Large intestine (tissue), 3 donors: Measurements from ENCODE around the gene ST3GAL6. TPM values are rescaled to one million over a fixed set of nuclear protein-coding genes. Genes with fewer than 3 reads are reported as not detected.

Experiments used
- DNase-seq, 2 donors: peaks; one replicate each; pipeline versions ENCODE4 v3.0.0 to v3.0.0-alpha.2; 2013
- H3K27ac ChIP-seq: one replicate; pipeline ENCODE4 v1.5.1; 2013; ENCODE audit warnings: low read length
- H3K27me3 ChIP-seq: 2 replicates; pipeline ENCODE4 v1.6.1; 2013; ENCODE audit warnings: low read length; ENCODE audit not compliant: control insufficient read depth, insufficient read depth
- H3K36me3 ChIP-seq: 2 replicates; pipeline ENCODE4 v1.6.1; 2013; ENCODE audit warnings: low read length; ENCODE audit not compliant: control insufficient read depth, insufficient read depth
- H3K4me1 ChIP-seq: one replicate; pipeline ENCODE4 v1.6.1; 2013; ENCODE audit warnings: low read length; ENCODE audit not compliant: control insufficient read depth, insufficient read depth
- H3K4me3 ChIP-seq: one replicate; pipeline ENCODE4 v1.5.1; 2013; ENCODE audit warnings: low read length
- H3K9me3 ChIP-seq: one replicate; pipeline ENCODE4 v1.6.1; 2013; ENCODE audit warnings: mild to moderate bottlenecking, low read depth, low read length, moderate library complexity; ENCODE audit not compliant: control insufficient read depth
- WGBS: methylation state at CpG from one replicate; pipeline ENCODE4 v1.1.5; 2013; ENCODE audit warnings: low lambda C conversion rate; ENCODE audit not compliant: insufficient coverage; 5-methylcytosine and 5-hydroxymethylcytosine counted together
- polyA plus RNA-seq: library from polyadenylated mRNA; unstranded; fragments of 120-200 nt; gene quantifications from one replicate; pipeline ENCODE4 v1.2.1, GENCODE V29; 2013

ST3GAL6 gene
- polyA plus RNA-seq, 1 donor, result 7.7 TPM

DNA sequence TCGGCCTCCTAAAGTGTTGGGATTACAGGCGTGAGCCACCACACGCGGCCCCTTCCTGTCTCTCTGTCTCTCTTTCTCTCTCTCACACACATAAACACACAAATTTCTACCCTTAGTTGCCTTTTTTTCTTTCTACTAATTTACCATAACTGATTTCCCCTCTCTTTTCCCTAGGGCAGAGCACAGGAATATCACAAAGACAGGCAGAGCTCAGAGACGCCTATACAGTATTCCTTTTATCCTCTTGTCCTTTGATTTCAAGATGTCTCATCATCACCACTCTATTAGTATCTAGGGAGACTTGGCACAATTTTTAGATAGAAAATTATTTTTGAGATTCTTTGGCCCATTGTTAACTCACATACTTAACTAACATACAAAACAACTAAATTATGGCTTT lies 25.8 kb upstream of the ST3GAL6 start:
- DNase-seq, result no peak
- H3K36me3 ChIP-seq, result no peaks in the 10 kb centered on the region
- H3K4me3 ChIP-seq, result no peak overlapping the region
- no CpG with 5 or more reads among the region's 5 CpGs for WGBS
- no peak overlapping the region for H3K27ac ChIP-seq
- peaks cover 4% of the 10 kb centered on the region for H3K4me1 ChIP-seq
- peaks cover 8% of the 10 kb centered on the region for H3K27me3 ChIP-seq
- no peaks in the 10 kb centered on the region for H3K9me3 ChIP-seq

DNA sequence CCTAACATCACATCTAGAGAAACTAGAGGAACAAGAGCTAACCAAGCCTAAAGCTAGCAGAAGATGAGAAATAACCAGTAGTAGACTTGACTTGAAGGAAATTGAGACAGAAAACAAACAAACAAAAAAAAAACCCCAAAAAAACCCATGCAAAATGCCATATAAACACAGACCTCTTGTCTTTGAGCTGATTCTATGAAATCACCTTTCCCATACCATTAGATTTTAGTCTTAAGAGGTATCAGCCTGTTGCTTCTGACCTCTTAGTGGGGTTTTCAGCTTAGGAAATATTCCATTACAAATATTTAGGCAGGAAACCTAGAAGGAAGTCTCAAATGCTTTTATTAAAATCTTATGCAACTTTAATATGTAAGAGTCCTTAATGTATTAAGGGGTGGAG lies 23.9 kb upstream of the ST3GAL6 start:
- peaks cover 3% of the 10 kb centered on the region for H3K4me1 ChIP-seq
- H3K27ac ChIP-seq, result no peak overlapping the region
- peaks cover 3% of the 10 kb centered on the region for H3K27me3 ChIP-seq
- no peak for DNase-seq
- no peak overlapping the region for H3K4me3 ChIP-seq
- H3K36me3 ChIP-seq, result no peaks in the 10 kb centered on the region
- no peaks in the 10 kb centered on the region for H3K9me3 ChIP-seq

- no peak for DNase-seq
- peaks cover 2% of the 10 kb centered on the region for H3K4me1 ChIP-seq
- no peak overlapping the region for H3K4me3 ChIP-seq
- WGBS, result 44% methylated on average over 4 of the region's 4 CpGs
- H3K27ac ChIP-seq, result no peak overlapping the region
- H3K9me3 ChIP-seq, result no peaks in the 10 kb centered on the region
- H3K36me3 ChIP-seq, result no peaks in the 10 kb centered on the region
- no peaks in the 10 kb centered on the region for H3K27me3 ChIP-seq
Observed at GRCh38 chr3:98740324-98740723, 22.8 kb upstream of the ST3GAL6 start.

- H3K27me3 ChIP-seq, result no peaks in the 10 kb centered on the region
- WGBS, result 100% methylated on average over 1 of the region's 5 CpGs
- H3K4me1 ChIP-seq, result peaks cover 2% of the 10 kb centered on the region
- H3K36me3 ChIP-seq, result no peaks in the 10 kb centered on the region
- no peaks in the 10 kb centered on the region for H3K9me3 ChIP-seq
- DNase-seq, result no peak
- no peak overlapping the region for H3K4me3 ChIP-seq
- no peak overlapping the region for H3K27ac ChIP-seq
Observed at GRCh38 chr3:98741121-98741716, 21.9 kb upstream of the ST3GAL6 start.

DNA sequence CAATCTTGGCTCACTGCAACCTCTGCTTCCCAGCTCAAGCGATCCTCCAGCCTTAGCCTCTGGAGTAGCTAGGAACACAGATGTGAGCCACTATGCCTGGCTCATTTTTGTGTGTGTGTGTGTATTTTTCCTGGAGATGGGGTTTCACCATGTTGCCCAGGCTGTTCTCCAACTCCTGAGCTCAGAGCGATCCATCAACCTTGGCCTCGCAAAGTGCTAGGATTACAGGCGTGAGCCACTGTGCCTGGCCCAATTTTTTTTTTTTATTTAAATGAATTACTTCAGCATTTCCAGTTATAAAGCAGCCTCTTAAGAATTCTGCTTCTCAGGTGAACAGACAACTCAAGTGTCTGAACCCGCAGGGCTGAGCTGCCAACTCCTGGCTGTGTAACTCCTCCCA lies 20.1 kb upstream of the ST3GAL6 start:
- Histone ChIP-seq H3K27ac (no peak overlapping the region), H3K4me3 (no peak overlapping the region), H3K27me3 (no peaks in the 10 kb centered on the region), H3K36me3 (no peaks in the 10 kb centered on the region), H3K4me1 (peaks cover 2% of the 10 kb centered on the region), H3K9me3 (no peaks in the 10 kb centered on the region)
- no CpG with 5 or more reads among the region's 5 CpGs for WGBS
- no peak for DNase-seq

DNA sequence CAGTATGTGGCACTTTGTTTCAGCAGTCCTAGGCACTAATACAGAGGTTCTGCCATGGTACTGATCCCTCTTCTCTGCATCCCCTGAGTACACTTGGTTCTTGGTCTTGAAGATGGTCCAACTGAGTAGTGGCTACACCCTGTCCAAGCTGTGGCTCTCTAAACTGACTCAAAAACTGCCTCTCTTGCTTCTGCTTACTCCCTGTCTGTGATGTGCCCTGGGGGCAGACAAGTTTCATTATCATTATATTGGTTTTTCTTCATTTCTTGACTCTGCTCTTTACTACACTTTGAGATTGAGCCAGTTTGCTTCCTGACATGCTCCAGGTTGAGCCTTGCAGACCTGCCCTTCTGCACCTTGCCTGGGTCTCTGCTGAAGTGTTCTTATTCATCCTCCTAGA lies 18.9 kb upstream of the ST3GAL6 start:
- DNase-seq, result no peak
- no peaks in the 10 kb centered on the region for H3K9me3 ChIP-seq
- peaks cover 2% of the 10 kb centered on the region for H3K4me1 ChIP-seq
- no peaks in the 10 kb centered on the region for H3K36me3 ChIP-seq
- H3K4me3 ChIP-seq, result no peak overlapping the region
- H3K27me3 ChIP-seq, result no peaks in the 10 kb centered on the region
- H3K27ac ChIP-seq, result no peak overlapping the region

GRCh38 chr3:98745718-98746117 lies 17.4 kb upstream of the ST3GAL6 start:
- Histone ChIP-seq H3K4me3 (no peak overlapping the region), H3K4me1 (no peaks in the 10 kb centered on the region), H3K27ac (no peak overlapping the region), H3K36me3 (no peaks in the 10 kb centered on the region), H3K27me3 (no peaks in the 10 kb centered on the region), H3K9me3 (no peaks in the 10 kb centered on the region)
- WGBS, result no CpG with 5 or more reads among the region's 1 CpG
- no peak for DNase-seq

GRCh38 chr3:98746122-98746521 lies 17.0 kb upstream of the ST3GAL6 start:
- H3K27ac ChIP-seq, result no peak overlapping the region
- no peaks in the 10 kb centered on the region for H3K36me3 ChIP-seq
- H3K9me3 ChIP-seq, result no peaks in the 10 kb centered on the region
- H3K4me3 ChIP-seq, result no peak overlapping the region
- WGBS, result 100% methylated on average over 1 of the region's 4 CpGs
- no peaks in the 10 kb centered on the region for H3K4me1 ChIP-seq
- H3K27me3 ChIP-seq, result no peaks in the 10 kb centered on the region
- DNase-seq, result no peak

- H3K36me3 ChIP-seq, result no peaks in the 10 kb centered on the region
- H3K27ac ChIP-seq, result no peak overlapping the region
- no peak overlapping the region for H3K4me3 ChIP-seq
- H3K4me1 ChIP-seq, result no peaks in the 10 kb centered on the region
- WGBS, result 100% methylated on average over 1 of the region's 4 CpGs
- H3K27me3 ChIP-seq, result no peaks in the 10 kb centered on the region
- no peaks in the 10 kb centered on the region for H3K9me3 ChIP-seq
- no peak for DNase-seq
Observed at GRCh38 chr3:98746882-98747281, 16.3 kb upstream of the ST3GAL6 start.

- no peaks in the 10 kb centered on the region for H3K36me3 ChIP-seq
- no peaks in the 10 kb centered on the region for H3K4me1 ChIP-seq
- no CpG with 5 or more reads among the region's 1 CpG for WGBS
- no peak overlapping the region for H3K27ac ChIP-seq
- no peaks in the 10 kb centered on the region for H3K9me3 ChIP-seq
- no peaks in the 10 kb centered on the region for H3K27me3 ChIP-seq
- H3K4me3 ChIP-seq, result no peak overlapping the region
- DNase-seq, result no peak
Observed at GRCh38 chr3:98750276-98750919, 12.7 kb upstream of the ST3GAL6 start.

DNA sequence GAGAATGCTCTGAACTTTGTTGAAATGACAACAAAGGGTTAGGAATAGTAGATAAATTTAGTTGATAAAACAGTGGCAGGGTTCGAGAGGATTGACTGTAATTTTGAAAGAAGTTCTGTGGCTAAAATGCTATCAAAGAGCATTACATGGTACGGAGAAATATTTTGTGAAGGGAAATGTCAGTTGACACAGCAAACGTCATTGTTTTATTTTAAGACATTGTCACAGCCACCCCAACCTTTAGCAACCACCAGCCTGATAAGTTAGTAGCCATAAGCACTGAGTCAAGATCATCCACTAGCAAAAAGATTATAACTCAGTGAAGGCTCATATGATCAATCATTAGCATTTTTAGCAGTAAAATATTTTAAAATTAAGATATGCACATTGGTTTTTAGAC lies 8.7 kb upstream of the ST3GAL6 start:
- H3K4me3 ChIP-seq, result no peak overlapping the region
- H3K9me3 ChIP-seq, result no peaks in the 10 kb centered on the region
- H3K27me3 ChIP-seq, result no peaks in the 10 kb centered on the region
- H3K4me1 ChIP-seq, result no peaks in the 10 kb centered on the region
- no peak overlapping the region for H3K27ac ChIP-seq
- no peak for DNase-seq
- no peaks in the 10 kb centered on the region for H3K36me3 ChIP-seq
- 72% methylated on average over 2 of the region's 3 CpGs for WGBS
